Measurements from ENCODE around the gene C9orf43. TPM values are rescaled to one million over a fixed set of nuclear protein-coding genes. Genes with fewer than 3 reads are reported as not detected.

The C9orf43 gene
- total and polyA plus RNA-seq, 2 experiments from 2014 or later: 0.63 to 1.1 TPM

DNA sequence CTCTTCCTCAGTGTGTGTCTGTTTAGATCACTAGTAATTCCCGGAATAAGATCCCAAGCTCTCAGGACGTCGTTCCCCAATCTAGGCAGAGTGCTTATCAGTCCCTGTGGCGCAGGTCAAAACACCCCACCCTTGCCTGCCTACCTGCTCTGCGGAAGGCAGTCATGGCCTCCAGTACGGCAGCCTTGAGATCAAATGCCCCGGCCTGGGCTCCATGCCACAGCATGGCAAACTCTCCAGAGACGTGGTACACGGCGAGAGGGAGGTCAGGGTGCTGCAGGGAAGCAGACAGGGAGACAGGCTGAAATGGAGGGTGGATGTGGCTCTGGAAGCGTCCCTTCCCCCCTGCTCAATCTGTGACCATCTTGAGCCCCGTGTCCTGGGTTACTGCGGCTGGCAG, 21.7 kb upstream of the C9orf43 start (continued):
- TF ChIP-seq REST (IDR thresholded peaks at IDR 0.05; ENCODE audit: unreplicated experiment) (no peak), POLR2AphosphoS5 (IDR thresholded peaks at IDR 0.05; ENCODE audit: low read depth) (no peak), ZNF114 (CRISPR knock-in tag; IDR thresholded peaks at IDR 0.05) (no peak), ETS1 (IDR thresholded peaks at IDR 0.05) (no peak), EZH2phosphoT487 (IDR thresholded peaks at IDR 0.05; ENCODE audit: unreplicated experiment) (no peak), EZH2 (IDR thresholded peaks at IDR 0.05; ENCODE audit: low read depth, unreplicated experiment) (no peak)

DNA sequence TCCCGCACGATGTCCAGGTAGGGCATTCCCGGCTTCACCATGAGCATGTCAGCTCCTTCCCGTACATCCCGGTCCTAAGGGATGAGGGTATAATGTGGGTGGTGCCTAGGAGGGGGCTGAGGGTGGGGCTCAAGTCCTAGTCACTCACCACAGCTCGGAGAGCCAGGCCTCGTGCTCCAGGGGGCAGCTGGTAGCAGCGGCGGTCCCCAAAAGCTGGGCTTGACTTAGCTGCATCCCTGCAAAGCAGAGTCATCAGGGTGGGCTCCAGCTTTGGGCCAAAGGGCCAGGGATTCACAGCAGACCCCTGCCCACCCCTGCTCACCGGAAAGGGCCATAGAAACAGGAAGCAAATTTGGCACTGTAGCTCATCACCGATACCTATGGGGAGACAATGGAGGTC, 21.1 kb upstream of the C9orf43 start:
- Mint-ChIP-seq H3K27me3 (ENCODE audit: insufficient read depth, low read depth, poor library complexity) (peaks cover 5% of the 10 kb centered on the region), H3K9me3 (no peaks in the 10 kb centered on the region), H3K4me1 (no peaks in the 10 kb centered on the region), H3K27ac (no peak overlapping the region), H3K4me3 (no peak overlapping the region), H3K36me3 (ENCODE audit: low read depth) (peaks cover 11% of the 10 kb centered on the region; the same call in 2 of the 3 replicates)
- Histone ChIP-seq H3K4me2 (no peak overlapping the region), H2AFZ (no peak overlapping the region), H3K9me2 (ENCODE audit: insufficient read depth) (no peaks in the 10 kb centered on the region), H4K20me1 (replicated peaks; ENCODE audit: insufficient read depth) (peaks cover 2% of the 10 kb centered on the region; the same call in 1 of the 2 replicates), H3K79me2 (replicated peaks; ENCODE audit: insufficient read depth) (no peaks in the 10 kb centered on the region), H3K27ac (ENCODE audit: low read depth) (no peak overlapping the region), H3F3A (replicated peaks; ENCODE audit: low read depth) (no peaks in the 10 kb centered on the region), H3K4me1 (ENCODE audit: insufficient read depth) (no peaks in the 10 kb centered on the region), H3K4me3 (no peak overlapping the region), H3K36me3 (ENCODE audit: insufficient read depth) (no peaks in the 10 kb centered on the region), H3K27me3 (ENCODE audit: insufficient read depth) (no peaks in the 10 kb centered on the region)
- no peak for DNase-seq (ENCODE audit: low spot score)
- no peak for ATAC-seq
- no peak for TF ChIP-seq JUNB (IDR thresholded peaks at IDR 0.05; ENCODE audit: unreplicated experiment)
- TF ChIP-seq, protein P1, sequence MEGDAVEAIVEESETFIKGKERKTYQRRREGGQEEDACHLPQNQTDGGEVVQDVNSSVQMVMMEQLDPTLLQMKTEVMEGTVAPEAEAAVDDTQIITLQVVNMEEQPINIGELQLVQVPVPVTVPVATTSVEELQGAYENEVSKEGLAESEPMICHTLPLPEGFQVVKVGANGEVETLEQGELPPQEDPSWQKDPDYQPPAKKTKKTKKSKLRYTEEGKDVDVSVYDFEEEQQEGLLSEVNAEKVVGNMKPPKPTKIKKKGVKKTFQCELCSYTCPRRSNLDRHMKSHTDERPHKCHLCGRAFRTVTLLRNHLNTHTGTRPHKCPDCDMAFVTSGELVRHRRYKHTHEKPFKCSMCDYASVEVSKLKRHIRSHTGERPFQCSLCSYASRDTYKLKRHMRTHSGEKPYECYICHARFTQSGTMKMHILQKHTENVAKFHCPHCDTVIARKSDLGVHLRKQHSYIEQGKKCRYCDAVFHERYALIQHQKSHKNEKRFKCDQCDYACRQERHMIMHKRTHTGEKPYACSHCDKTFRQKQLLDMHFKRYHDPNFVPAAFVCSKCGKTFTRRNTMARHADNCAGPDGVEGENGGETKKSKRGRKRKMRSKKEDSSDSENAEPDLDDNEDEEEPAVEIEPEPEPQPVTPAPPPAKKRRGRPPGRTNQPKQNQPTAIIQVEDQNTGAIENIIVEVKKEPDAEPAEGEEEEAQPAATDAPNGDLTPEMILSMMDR (conservative IDR thresholded peaks at IDR 0.05; ENCODE audit: low read depth in 2 of 2): no peak
- TF ChIP-seq EZH2phosphoT487 (IDR thresholded peaks at IDR 0.05; ENCODE audit: unreplicated experiment): no peak
- TF ChIP-seq, protein P2, sequence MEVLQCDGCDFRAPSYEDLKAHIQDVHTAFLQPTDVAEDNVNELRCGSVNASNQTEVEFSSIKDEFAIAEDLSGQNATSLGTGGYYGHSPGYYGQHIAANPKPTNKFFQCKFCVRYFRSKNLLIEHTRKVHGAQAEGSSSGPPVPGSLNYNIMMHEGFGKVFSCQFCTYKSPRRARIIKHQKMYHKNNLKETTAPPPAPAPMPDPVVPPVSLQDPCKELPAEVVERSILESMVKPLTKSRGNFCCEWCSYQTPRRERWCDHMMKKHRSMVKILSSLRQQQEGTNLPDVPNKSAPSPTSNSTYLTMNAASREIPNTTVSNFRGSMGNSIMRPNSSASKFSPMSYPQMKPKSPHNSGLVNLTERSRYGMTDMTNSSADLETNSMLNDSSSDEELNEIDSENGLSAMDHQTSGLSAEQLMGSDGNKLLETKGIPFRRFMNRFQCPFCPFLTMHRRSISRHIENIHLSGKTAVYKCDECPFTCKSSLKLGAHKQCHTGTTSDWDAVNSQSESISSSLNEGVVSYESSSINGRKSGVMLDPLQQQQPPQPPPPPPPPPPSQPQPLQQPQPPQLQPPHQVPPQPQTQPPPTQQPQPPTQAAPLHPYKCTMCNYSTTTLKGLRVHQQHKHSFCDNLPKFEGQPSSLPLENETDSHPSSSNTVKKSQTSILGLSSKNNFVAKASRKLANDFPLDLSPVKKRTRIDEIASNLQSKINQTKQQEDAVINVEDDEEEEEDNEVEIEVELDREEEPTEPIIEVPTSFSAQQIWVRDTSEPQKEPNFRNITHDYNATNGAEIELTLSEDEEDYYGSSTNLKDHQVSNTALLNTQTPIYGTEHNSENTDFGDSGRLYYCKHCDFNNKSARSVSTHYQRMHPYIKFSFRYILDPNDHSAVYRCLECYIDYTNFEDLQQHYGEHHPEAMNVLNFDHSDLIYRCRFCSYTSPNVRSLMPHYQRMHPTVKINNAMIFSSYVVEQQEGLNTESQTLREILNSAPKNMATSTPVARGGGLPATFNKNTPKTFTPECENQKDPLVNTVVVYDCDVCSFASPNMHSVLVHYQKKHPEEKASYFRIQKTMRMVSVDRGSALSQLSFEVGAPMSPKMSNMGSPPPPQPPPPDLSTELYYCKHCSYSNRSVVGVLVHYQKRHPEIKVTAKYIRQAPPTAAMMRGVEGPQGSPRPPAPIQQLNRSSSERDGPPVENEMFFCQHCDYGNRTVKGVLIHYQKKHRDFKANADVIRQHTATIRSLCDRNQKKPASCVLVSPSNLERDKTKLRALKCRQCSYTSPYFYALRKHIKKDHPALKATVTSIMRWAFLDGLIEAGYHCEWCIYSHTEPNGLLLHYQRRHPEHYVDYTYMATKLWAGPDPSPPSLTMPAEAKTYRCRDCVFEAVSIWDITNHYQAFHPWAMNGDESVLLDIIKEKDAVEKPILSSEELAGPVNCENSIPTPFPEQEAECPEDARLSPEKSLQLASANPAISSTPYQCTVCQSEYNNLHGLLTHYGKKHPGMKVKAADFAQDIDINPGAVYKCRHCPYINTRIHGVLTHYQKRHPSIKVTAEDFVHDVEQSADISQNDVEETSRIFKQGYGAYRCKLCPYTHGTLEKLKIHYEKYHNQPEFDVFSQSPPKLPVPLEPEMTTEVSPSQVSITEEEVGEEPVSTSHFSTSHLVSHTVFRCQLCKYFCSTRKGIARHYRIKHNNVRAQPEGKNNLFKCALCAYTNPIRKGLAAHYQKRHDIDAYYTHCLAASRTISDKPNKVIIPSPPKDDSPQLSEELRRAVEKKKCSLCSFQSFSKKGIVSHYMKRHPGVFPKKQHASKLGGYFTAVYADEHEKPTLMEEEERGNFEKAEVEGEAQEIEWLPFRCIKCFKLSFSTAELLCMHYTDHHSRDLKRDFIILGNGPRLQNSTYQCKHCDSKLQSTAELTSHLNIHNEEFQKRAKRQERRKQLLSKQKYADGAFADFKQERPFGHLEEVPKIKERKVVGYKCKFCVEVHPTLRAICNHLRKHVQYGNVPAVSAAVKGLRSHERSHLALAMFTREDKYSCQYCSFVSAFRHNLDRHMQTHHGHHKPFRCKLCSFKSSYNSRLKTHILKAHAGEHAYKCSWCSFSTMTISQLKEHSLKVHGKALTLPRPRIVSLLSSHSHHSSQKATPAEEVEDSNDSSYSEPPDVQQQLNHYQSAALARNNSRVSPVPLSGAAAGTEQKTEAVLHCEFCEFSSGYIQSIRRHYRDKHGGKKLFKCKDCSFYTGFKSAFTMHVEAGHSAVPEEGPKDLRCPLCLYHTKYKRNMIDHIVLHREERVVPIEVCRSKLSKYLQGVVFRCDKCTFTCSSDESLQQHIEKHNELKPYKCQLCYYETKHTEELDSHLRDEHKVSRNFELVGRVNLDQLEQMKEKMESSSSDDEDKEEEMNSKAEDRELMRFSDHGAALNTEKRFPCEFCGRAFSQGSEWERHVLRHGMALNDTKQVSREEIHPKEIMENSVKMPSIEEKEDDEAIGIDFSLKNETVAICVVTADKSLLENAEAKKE (CRISPR knock-in tag; IDR thresholded peaks at IDR 0.05): no peak
- TF ChIP-seq POLR2AphosphoS5 (IDR thresholded peaks at IDR 0.05; ENCODE audit: low read depth): no peak
